ENCODE data around the gene ZNF775. TPM values are rescaled to one million over a fixed set of nuclear protein-coding genes. Genes with fewer than 3 reads are reported as not detected.
A peak's percentile ranks its signal among the peaks of the same experiment; 100 is the strongest.

Gene ZNF775
- total and polyA plus RNA-seq, 2 of the 13 experiments (the other 11 are each of a cell fraction or from before 2014, with no cell fraction given), result 3.1 to 3.2 TPM

- TF ChIP-seq ZBTB34 (CRISPR knock-in tag; IDR thresholded peaks at IDR 0.05), result peak; percentile 86
- no peak for TF ChIP-seq HMGA1 (CRISPR knock-in tag; conservative IDR thresholded peaks at IDR 0.05)
- 0 out of 2 replicates have a peak, but pooled peaks have one; percentile 58 for TF ChIP-seq ZNF235 (CRISPR knock-in tag; IDR thresholded peaks at IDR 0.05; ENCODE audit: borderline replicate concordance)
- no peak for TF ChIP-seq MLLT10 (CRISPR knock-in tag; IDR thresholded peaks at IDR 0.05)
- TF ChIP-seq RORA (CRISPR knock-in tag; IDR thresholded peaks at IDR 0.05), result no peak
- TF ChIP-seq MBNL3 (CRISPR knock-in tag; conservative IDR thresholded peaks at IDR 0.05), result no peak
- TF ChIP-seq RELA (CRISPR knock-in tag; IDR thresholded peaks at IDR 0.05), result peak; percentile 95; the same call in 1 of the 2 replicates
- TF ChIP-seq SMAD9 (CRISPR knock-in tag; IDR thresholded peaks at IDR 0.05), result no peak
- no peak for TF ChIP-seq ZNF3 (CRISPR knock-in tag; IDR thresholded peaks at IDR 0.05)
- peak; percentile 7; the same call in 1 of the 2 replicates for TF ChIP-seq HMG20B (CRISPR knock-in tag; conservative IDR thresholded peaks at IDR 0.05)
- peak; percentile 94 for TF ChIP-seq HNRNPL (IDR thresholded peaks at IDR 0.05; ENCODE audit: low read depth, low read length)
- TF ChIP-seq ZNF280B (CRISPR knock-in tag; IDR thresholded peaks at IDR 0.05; ENCODE audit: borderline replicate concordance), result peak; percentile 75; the same call in 1 of the 2 replicates
- TF ChIP-seq CBX2 (IDR thresholded peaks at IDR 0.05; ENCODE audit: low read depth, low read length), result no peak
- peak; percentile 65; the same call in 1 of the 2 replicates for TF ChIP-seq CBX2 (CRISPR knock-in tag; IDR thresholded peaks at IDR 0.05; ENCODE audit: low read depth)
- peak; percentile 81; the same call in 1 of the 2 replicates for TF ChIP-seq ZBED4 (CRISPR knock-in tag; IDR thresholded peaks at IDR 0.05; ENCODE audit: borderline replicate concordance)
- TF ChIP-seq SIN3A (IDR thresholded peaks at IDR 0.05; ENCODE audit: borderline replicate concordance, low read depth, low read length), result no peak
- 0 out of 2 replicates have a peak, but pooled peaks have one; percentile 40 for TF ChIP-seq HES4 (CRISPR knock-in tag; IDR thresholded peaks at IDR 0.05; ENCODE audit: borderline replicate concordance)
- peak; percentile 59; the same call in 1 of the 2 replicates for TF ChIP-seq ZNF121 (CRISPR knock-in tag; IDR thresholded peaks at IDR 0.05)
- TF ChIP-seq ZNF337 (CRISPR knock-in tag; IDR thresholded peaks at IDR 0.05; ENCODE audit: borderline replicate concordance, low read depth), result peak; percentile 84; the same call in 1 of the 2 replicates
- TF ChIP-seq ZNF205 (CRISPR knock-in tag; IDR thresholded peaks at IDR 0.05), result peak; percentile 87
- peak; percentile 53; the same call in 1 of the 2 replicates for TF ChIP-seq ZNF777 (CRISPR knock-in tag; IDR thresholded peaks at IDR 0.05)
- peak; percentile 64; the same call in 1 of the 2 replicates for TF ChIP-seq ARHGAP35 (CRISPR knock-in tag; IDR thresholded peaks at IDR 0.05; ENCODE audit: borderline replicate concordance)
These were observed 9.8 kb downstream of the ZNF775 start (continued) for GRCh38 chr7:150388709-150389531.
